ENCODE measurements around the gene CEP19. TPM values are rescaled to one million over a fixed set of nuclear protein-coding genes. Genes with fewer than 3 reads are reported as not detected.
"Not testable (repeated sequence)": the region's sequence is repeated elsewhere in the genome, so short reads cannot be mapped to it uniquely, and the experiment has no call there.

CEP19 gene
- total RNA-seq, 1 donor from 2014 or later: 3.7 TPM

DNA sequence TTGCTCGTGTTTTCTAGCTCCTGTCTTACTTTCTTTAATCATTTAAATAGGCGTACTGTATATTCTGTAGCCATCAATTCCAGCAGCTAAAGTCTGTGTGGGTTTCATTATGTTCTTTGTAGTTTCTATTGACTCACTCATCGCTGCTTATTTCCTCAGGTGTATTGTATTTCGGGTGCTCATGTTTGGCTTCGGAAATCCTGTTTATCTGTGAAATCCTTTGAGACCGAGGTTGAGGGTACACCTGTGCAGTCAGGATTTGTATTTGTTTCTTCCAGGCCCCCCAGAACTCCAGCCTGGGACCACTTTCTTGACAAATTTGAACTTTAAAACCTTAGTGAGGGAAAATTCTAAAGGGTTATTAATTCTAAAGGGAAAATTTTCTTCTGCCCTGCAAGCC is 25.6 kb upstream of the CEP19 start:
- intact Hi-C loops (cut with micrococcal nuclease): loop anchor here (5.0 kb wide), 1 partner anchor 130 kb away; the partner anchor contains the start of gene SENP5
- Mint-ChIP-seq H3K9me3 (peaks cover 6% of the 10 kb centered on the region), H3K27ac (no peak overlapping the region), H3K4me3 (ENCODE audit: low read depth) (no peak overlapping the region), H3K27me3 (ENCODE audit: low read depth) (no peaks in the 10 kb centered on the region), H3K4me1 (ENCODE audit: low read depth) (peaks cover 25% of the 10 kb centered on the region), H3K36me3 (ENCODE audit: low read depth) (peaks cover 53% of the 10 kb centered on the region)
- no peak for DNase-seq (ENCODE audit: low spot score)

DNA sequence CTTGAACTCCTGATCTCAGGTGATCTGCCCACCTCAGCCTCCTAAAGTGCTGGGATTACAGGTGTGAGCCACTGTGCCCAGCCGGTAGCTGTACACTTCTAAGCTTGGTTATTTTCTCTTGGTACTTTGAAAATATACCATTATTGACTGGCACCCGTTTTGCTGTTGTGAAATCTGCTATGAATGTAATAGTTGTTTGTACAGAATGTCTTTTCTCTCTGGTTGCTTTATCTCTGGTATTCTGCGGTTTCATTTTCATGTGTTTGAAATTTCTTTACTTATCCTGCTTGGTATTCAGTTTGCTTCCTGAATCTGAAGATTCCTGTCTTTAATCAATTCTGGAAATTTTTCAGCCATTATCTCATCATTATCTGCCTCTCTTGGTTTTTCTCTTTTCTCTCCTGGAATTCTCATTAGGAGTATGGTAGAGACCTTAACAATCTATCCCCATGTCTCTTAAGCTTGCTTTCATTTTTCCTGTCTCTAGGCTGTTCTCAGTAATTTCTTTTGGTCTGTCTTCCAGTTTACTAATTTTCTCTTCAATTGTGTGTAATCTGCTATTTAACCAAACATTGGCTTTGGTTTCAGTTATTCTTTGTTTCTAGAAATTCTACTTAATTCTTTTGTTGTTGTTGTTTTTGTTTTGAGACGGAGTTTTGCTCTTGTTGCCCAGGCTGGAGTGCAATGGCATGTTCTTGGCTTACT is 24.8 kb upstream of the CEP19 start:
- H3K27ac Mint-ChIP-seq: peak overlapping the region; percentile 1
- H3K9me3 Mint-ChIP-seq: peaks cover 6% of the 10 kb centered on the region
- H3K4me1 Mint-ChIP-seq (ENCODE audit: low read depth): peaks cover 24% of the 10 kb centered on the region
- DNase-seq (ENCODE audit: low spot score): no peak
- H3K4me3 Mint-ChIP-seq (ENCODE audit: low read depth): no peak overlapping the region
- no peaks in the 10 kb centered on the region for H3K27me3 Mint-ChIP-seq (ENCODE audit: low read depth)
- H3K36me3 Mint-ChIP-seq (ENCODE audit: low read depth): peaks cover 53% of the 10 kb centered on the region
- intact Hi-C loops (cut with micrococcal nuclease): loop anchor here (5.0 kb wide), 1 partner anchor 130 kb away; the partner anchor contains the start of gene SENP5

DNA sequence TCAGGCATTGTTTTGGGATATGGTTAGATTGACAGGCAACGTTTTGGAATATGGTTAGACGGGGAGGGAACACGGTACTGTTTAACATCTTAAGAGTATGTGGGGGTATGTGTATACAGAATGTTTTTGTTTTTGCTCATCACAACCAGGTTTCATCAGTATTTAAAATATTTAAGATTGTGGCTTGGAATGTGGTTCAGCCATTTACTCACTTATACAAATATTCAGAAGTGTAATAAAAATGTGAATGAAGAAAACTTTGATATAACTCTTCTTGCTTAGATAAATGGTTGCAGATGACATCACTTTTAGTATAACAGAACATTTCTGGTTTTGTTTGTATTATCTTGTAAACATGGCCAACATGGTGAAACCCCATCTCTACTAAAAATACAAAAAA is 23.7 kb upstream of the CEP19 start:
- Mint-ChIP-seq H3K27ac (no peak overlapping the region), H3K4me1 (ENCODE audit: low read depth) (peaks cover 16% of the 10 kb centered on the region), H3K4me3 (ENCODE audit: low read depth) (no peak overlapping the region), H3K36me3 (ENCODE audit: low read depth) (peaks cover 53% of the 10 kb centered on the region), H3K9me3 (peaks cover 6% of the 10 kb centered on the region), H3K27me3 (ENCODE audit: low read depth) (no peaks in the 10 kb centered on the region)
- intact Hi-C loops (cut with micrococcal nuclease): loop anchor here (5.0 kb wide), 1 partner anchor 132 kb away; the partner anchor contains the start of gene SENP5
- DNase-seq (ENCODE audit: low spot score): no peak

DNA sequence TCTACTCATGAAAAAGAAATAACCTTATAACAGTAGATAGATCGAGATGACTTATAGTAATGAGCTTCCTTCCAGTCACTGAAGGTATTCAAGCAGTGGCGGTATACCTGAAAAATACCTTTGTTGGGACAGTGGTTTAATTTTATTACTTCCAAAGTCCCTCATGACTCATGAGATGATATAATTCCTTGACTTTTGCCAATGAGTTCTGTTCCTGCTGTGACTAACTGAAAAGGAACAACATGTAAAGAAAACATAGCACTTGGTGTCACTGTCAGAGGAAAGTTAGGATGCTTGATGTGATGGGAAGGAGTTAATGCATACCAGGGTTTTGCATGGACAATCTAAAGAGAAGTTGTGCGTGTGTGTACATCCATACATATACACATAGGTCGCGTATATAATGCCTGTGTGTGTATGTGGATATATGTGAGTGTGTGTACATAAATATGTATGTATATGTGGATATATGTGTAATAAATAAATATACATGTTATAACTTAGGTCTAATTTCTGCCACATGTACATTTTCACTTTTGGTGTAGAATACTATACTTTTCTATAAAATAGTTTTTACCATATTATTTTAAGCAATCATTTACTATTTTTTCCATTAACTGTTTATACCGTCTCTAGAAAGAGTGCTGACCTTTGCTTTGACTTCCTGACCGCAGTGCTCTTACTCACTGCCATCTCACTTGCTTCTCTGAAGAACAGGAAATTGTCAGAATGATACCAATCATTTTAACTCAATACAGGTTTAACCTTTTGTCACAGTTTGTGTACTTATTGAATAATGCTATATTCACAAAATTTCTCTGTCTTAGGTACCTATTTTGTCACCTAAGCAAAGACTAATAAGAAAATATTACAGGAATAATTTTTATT is 15.0 kb upstream of the CEP19 start:
- H3K36me3 Mint-ChIP-seq (ENCODE audit: low read depth): peaks cover 77% of the 10 kb centered on the region
- intact Hi-C loops (cut with micrococcal nuclease): loop anchor here (1.0 to 2.0 kb wide), 2 partner anchors 12 to 14 kb away; partner anchors contain the start of genes CEP19, PAK2 and PIGX
- H3K27me3 Mint-ChIP-seq (ENCODE audit: low read depth): no peaks in the 10 kb centered on the region
- DNase-seq (ENCODE audit: low spot score): no peak
- no peak overlapping the region for H3K4me3 Mint-ChIP-seq (ENCODE audit: low read depth)
- H3K4me1 Mint-ChIP-seq (ENCODE audit: low read depth): peaks cover 40% of the 10 kb centered on the region
- H3K27ac Mint-ChIP-seq: peak overlapping the region; percentile 65
- peaks cover 8% of the 10 kb centered on the region for H3K9me3 Mint-ChIP-seq

DNA sequence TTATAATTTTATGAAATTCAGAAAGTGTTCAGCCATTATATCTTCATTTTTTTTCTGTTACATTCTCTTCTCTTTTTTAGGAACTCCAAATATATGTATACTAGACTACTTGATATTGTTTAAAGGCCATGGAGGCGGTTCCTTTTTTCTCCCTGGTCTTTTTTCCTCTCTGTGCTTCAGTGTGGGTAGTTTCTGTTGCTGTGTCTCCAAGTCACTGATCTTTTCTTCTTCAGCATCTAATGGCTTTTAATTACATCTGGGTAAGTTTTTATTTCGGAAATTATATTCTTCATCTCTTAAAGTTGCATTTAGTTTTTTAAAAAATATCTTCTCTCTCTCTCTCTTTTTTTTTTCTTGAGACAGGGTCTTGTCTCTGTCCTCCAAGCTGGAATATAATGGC is 9.0 kb upstream of the CEP19 start:
- no peak for DNase-seq (ENCODE audit: low spot score)
- peaks cover 18% of the 10 kb centered on the region for H3K4me1 Mint-ChIP-seq (ENCODE audit: low read depth)
- H3K27me3 Mint-ChIP-seq (ENCODE audit: low read depth): no peaks in the 10 kb centered on the region
- peaks cover 17% of the 10 kb centered on the region for H3K9me3 Mint-ChIP-seq
- intact Hi-C loops (cut with micrococcal nuclease): no loop called here
- peaks cover 74% of the 10 kb centered on the region for H3K36me3 Mint-ChIP-seq (ENCODE audit: low read depth)
- no peak overlapping the region for H3K4me3 Mint-ChIP-seq (ENCODE audit: low read depth)
- H3K27ac Mint-ChIP-seq: no peak overlapping the region

DNA sequence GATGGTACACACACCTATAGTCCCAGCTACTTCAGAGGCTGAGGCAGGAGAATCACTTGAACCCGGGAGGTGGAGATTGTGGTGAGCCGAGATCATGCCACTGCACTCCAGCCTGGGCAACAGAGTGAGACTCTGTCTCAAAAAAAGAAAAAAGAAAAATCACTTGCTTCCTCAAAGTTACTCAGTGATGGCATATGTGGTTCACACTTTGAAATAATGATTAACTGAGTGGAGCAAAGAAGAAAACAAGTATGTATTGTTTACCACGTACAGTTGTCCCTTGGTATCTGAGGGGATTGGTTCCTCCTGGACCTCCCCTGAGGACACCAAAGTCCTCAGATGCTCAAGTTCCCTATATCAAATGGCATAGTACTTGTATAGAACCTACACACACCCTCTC is 5.1 kb upstream of the CEP19 start:
- H3K27ac Mint-ChIP-seq; H3K27me3 Mint-ChIP-seq (ENCODE audit: low read depth); intact Hi-C loops (cut with micrococcal nuclease); H3K4me3 Mint-ChIP-seq (ENCODE audit: low read depth); DNase-seq (ENCODE audit: low spot score): not testable (repeated sequence)
- peaks cover 21% of the 10 kb centered on the region for H3K4me1 Mint-ChIP-seq (ENCODE audit: low read depth)
- peaks cover 66% of the 10 kb centered on the region for H3K36me3 Mint-ChIP-seq (ENCODE audit: low read depth)
- peaks cover 17% of the 10 kb centered on the region for H3K9me3 Mint-ChIP-seq

DNA sequence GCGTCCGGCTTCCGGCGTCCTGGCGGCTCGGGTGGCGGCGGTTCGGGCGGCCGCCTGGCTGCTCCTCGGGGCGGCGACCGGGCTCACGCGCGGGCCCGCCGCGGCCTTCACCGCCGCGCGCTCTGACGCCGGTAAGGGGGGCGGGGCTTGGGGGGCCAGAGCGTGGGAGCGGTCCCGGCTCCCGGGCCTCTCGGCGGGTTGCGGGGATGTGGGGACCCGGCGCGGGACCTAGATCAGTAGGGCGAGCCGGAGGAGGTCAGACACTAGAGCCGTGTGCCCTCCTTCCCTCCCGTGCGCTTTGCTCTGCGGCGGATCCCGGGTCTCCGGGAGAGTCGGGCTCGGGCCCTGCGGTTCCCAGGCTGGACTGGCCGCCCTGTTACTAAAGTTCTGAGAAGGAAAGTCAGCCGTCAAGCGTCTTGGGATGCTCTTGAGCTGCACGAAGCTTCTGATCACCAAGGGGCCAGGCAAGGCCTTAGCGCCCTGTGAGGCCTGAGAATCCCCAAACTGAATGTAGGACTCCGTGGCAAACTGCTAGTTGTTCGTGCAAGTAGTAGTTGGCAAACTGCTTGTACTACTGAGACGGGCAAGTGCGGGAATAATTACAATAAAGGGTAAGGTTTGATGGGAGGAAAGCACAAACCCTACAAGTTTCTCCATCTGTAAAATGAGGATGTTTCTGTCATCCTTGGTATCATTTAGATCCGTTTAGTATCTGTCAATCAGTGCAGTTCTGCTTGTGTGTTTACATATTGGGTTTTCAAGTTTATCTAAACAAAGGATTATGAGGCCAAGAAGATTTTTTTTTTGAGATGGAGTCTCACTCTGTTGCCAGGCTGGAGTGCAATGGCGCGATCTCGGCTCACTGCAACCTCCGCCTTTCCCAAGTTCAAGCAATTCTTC is 714 bp upstream of the CEP19 start:
- Mint-ChIP-seq H3K36me3 (ENCODE audit: low read depth) (peaks cover 30% of the 10 kb centered on the region), H3K4me3 (ENCODE audit: low read depth) (peak overlapping the region; percentile 89), H3K27me3 (ENCODE audit: low read depth) (no peaks in the 10 kb centered on the region), H3K9me3 (no peaks in the 10 kb centered on the region), H3K27ac (peak overlapping the region; percentile 85), H3K4me1 (ENCODE audit: low read depth) (peaks cover 35% of the 10 kb centered on the region)
- intact Hi-C loops (cut with micrococcal nuclease): loop anchor here (1.0 to 2.0 kb wide), 4 partner anchors 14 to 230 kb away; partner anchors contain the start of genes NCBP2 and PAK2
- no peak for DNase-seq (ENCODE audit: low spot score)

DNA sequence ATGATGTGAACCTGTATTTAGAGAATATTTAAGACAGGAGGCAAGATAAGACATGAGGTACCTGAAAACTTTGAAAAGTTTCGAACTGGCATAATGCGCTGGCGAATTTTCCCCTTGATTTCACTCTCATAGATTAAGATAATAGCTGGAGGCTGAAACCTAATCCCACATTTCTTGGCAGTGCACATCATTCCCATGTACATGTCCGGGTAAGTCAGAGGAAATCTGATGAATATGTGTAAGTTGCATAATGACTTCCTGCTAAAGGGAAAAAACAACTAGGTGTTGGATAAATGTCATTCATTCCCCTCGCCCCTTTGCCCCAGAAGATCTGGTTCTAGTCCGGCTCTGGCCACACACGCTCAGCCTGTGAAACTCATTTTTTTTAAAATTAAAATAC is 3.6 kb downstream of the CEP19 start:
- intact Hi-C loops (cut with micrococcal nuclease): no loop called here
- Mint-ChIP-seq H3K4me3 (ENCODE audit: low read depth) (no peak overlapping the region), H3K27me3 (ENCODE audit: low read depth) (no peaks in the 10 kb centered on the region), H3K27ac (no peak overlapping the region), H3K36me3 (ENCODE audit: low read depth) (peaks cover 18% of the 10 kb centered on the region), H3K9me3 (no peaks in the 10 kb centered on the region), H3K4me1 (ENCODE audit: low read depth) (peaks cover 20% of the 10 kb centered on the region)
- DNase-seq (ENCODE audit: low spot score): no peak

DNA sequence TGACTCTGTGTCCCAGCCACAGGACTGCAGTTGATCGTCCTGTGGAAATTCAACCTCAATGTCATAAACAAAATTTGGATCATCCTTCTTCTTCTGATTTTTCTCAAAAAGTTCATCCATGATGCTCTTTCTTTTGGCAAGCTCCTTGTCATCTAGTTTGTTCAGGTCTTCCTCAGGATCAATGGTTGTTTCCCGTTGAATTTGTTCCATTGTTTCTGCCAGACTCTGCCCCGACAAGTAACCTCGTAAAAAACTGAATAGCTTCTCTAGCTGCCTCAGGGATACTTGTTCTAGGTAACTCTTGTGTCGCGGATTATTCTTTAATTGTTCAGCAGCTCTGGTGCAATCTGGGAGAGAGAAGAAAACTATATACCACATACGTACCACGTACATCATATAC is 4.5 kb downstream of the CEP19 start:
- H3K4me1 Mint-ChIP-seq (ENCODE audit: low read depth): peaks cover 14% of the 10 kb centered on the region
- H3K27ac Mint-ChIP-seq: no peak overlapping the region
- H3K9me3 Mint-ChIP-seq: no peaks in the 10 kb centered on the region
- peaks cover 11% of the 10 kb centered on the region for H3K36me3 Mint-ChIP-seq (ENCODE audit: low read depth)
- H3K4me3 Mint-ChIP-seq (ENCODE audit: low read depth): no peak overlapping the region
- intact Hi-C loops (cut with micrococcal nuclease): no loop called here
- DNase-seq (ENCODE audit: low spot score): no peak
- no peaks in the 10 kb centered on the region for H3K27me3 Mint-ChIP-seq (ENCODE audit: low read depth)

DNA sequence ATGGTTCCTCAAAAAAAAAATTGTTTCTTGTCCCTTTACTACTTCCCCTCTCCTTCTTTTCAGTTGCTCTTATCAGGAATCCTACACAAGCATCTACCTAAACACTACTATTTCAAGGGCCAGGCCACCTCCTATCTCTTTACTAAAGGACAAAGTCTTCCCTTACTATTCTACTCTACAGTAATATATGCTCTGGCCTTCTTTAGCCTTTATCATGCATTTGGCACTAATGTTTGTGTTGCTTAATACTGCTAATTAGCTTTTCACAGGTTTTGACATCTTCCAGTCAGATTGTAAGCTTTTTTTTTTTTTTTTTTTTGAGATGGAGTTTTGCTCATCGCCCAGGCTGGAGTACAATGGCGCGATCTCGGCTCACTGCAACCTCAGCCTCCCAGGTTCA is 5.3 kb downstream of the CEP19 start:
- Mint-ChIP-seq H3K4me3 (ENCODE audit: low read depth) (no peak overlapping the region), H3K4me1 (ENCODE audit: low read depth) (peaks cover 14% of the 10 kb centered on the region), H3K27me3 (ENCODE audit: low read depth) (no peaks in the 10 kb centered on the region), H3K27ac (no peak overlapping the region), H3K9me3 (no peaks in the 10 kb centered on the region), H3K36me3 (ENCODE audit: low read depth) (peaks cover 10% of the 10 kb centered on the region)
- intact Hi-C loops (cut with micrococcal nuclease): no loop called here
- DNase-seq (ENCODE audit: low spot score): no peak

DNA sequence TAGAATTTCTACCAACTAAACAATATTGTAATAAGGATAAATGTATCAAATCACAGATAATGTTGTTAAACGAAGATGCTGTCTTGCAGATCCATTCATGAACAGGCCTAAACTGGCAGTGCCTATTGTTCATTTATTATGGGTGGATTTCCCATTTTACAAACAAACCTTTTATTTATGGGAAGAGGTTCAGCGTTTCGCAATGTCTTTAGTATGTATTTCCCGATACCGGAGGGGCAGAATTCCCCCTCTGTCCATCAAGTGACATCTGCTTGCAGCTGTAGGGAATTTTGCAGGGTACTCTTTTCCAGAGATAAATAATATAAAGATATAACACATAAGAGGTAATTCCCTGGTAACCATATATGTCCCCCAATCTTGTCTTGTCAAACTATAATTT is 5.7 kb downstream of the CEP19 start:
- DNase-seq (ENCODE audit: low spot score): no peak
- intact Hi-C loops (cut with micrococcal nuclease): no loop called here
- Mint-ChIP-seq H3K27me3 (ENCODE audit: low read depth) (no peaks in the 10 kb centered on the region), H3K4me3 (ENCODE audit: low read depth) (no peak overlapping the region), H3K36me3 (ENCODE audit: low read depth) (peaks cover 7% of the 10 kb centered on the region), H3K9me3 (no peaks in the 10 kb centered on the region), H3K27ac (no peak overlapping the region), H3K4me1 (ENCODE audit: low read depth) (peaks cover 10% of the 10 kb centered on the region)

DNA sequence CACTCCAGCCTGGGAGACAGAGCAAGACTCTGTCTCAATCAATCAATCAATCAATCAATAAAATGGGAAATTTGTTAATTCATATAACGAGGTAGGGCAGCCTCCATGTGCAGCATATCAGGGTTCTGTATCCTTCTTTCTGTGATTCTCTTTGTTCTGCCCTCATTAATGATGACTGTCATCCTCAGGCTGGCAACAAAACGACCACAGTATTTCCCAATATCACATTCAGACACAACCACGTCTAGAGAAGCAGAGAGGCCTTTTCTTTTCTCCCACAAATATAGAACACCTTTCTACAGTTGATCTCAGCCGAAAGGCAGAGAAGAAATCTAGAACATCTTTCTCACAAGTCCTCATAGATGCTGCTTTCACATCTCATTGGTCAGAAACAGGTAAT is 11.2 kb downstream of the CEP19 start:
- H3K36me3 Mint-ChIP-seq (ENCODE audit: low read depth): no peaks in the 10 kb centered on the region
- peaks cover 2% of the 10 kb centered on the region for H3K4me1 Mint-ChIP-seq (ENCODE audit: low read depth)
- DNase-seq (ENCODE audit: low spot score): no peak
- H3K27ac Mint-ChIP-seq: no peak overlapping the region
- H3K27me3 Mint-ChIP-seq (ENCODE audit: low read depth): no peaks in the 10 kb centered on the region
- H3K4me3 Mint-ChIP-seq (ENCODE audit: low read depth): no peak overlapping the region
- intact Hi-C loops (cut with micrococcal nuclease): no loop called here
- no peaks in the 10 kb centered on the region for H3K9me3 Mint-ChIP-seq

Measured in activated T-helper 2 cell treated with anti-CD3 and anti-CD28 coated beads, Interferon-gamma antibody, Interleukin-2, Interleukin-4, amounts not matched to agents 10 μg/mL and 5 μg/mL and 100 μg/mL, durations not matched to agents 14 hours and 24 hours and 36 hours (primary cell).